PFSK-1 (cell line): ENCODE measurements around the gene CKAP2L.

Experiments used
- FOXP2 ChIP-seq: optimal IDR thresholded peaks from 2 replicates; pipeline ENCODE3; 2011; ENCODE audit warnings: borderline replicate concordance, control low read depth, inconsistent platforms; ENCODE audit not compliant: insufficient read depth; ENCODE audit errors: extremely low read length, extremely low read depth
- POLR2AphosphoS5 ChIP-seq: IDR thresholded peaks from 2 replicates; pipeline ENCODE4 v1.6.1; 2012; ENCODE audit warnings: low read depth, mild to moderate bottlenecking, control low read depth, low read length, moderate library complexity
- REST ChIP-seq, 2 experiments: IDR thresholded peaks; 2 replicates each; pipeline versions ENCODE4 v1.6.1 to v1.8.0; 2011 to 2012; ENCODE audit warnings: low read depth in 2 of 2, low read length in 2 of 2, control low read depth in 1 of 2, inconsistent platforms in 1 of 2, mild to moderate bottlenecking in 1 of 2, moderate library complexity in 1 of 2; ENCODE audit not compliant: insufficient read depth in 1 of 2
- SIN3A ChIP-seq: IDR thresholded peaks from 2 replicates; pipeline ENCODE4 v1.6.1; 2012; ENCODE audit warnings: mild to moderate bottlenecking, low read length, moderate library complexity, borderline replicate concordance; ENCODE audit not compliant: insufficient read depth
- TAF1 ChIP-seq: IDR thresholded peaks from 2 replicates; pipeline ENCODE4 v1.6.1; 2012; ENCODE audit warnings: low read length, control low read depth, borderline replicate concordance; ENCODE audit not compliant: insufficient read depth

Gene CKAP2L

GRCh38 chr2:112728029-112728362 lies 36.4 kb downstream of the CKAP2L start:
- TF ChIP-seq FOXP2 (no peak), REST (IDR thresholded peaks at IDR 0.05; ENCODE audit: insufficient read depth in 1 of 2, low read depth in 2 of 2, low read length in 2 of 2) (no peak), TAF1 (no peak), POLR2AphosphoS5 (no peak), SIN3A (no peak)

GRCh38 chr2:112727276-112728028 lies 37.0 kb downstream of the CKAP2L start:
- TF ChIP-seq TAF1: no peak
- no peak for TF ChIP-seq REST (IDR thresholded peaks at IDR 0.05; ENCODE audit: insufficient read depth in 1 of 2, low read depth in 2 of 2, low read length in 2 of 2)
- no peak for TF ChIP-seq SIN3A
- no peak for TF ChIP-seq POLR2AphosphoS5
- no peak for TF ChIP-seq FOXP2

- TF ChIP-seq SIN3A (no peak), POLR2AphosphoS5 (no peak), FOXP2 (no peak), TAF1 (no peak), REST (IDR thresholded peaks at IDR 0.05; ENCODE audit: insufficient read depth in 1 of 2, low read depth in 2 of 2, low read length in 2 of 2) (no peak)
Measured at GRCh38 chr2:112726487-112727190, 37.8 kb downstream of the CKAP2L start.

- TF ChIP-seq POLR2AphosphoS5 (no peak), REST (IDR thresholded peaks at IDR 0.05; ENCODE audit: insufficient read depth in 1 of 2, low read depth in 2 of 2, low read length in 2 of 2) (no peak), FOXP2 (no peak), TAF1 (no peak), SIN3A (no peak)
Measured at GRCh38 chr2:112725545-112726457, 38.6 kb downstream of the CKAP2L start.
